OCI-LY7 (cell line): ENCODE results near the gene MARK3. TPM values are rescaled to one million over a fixed set of nuclear protein-coding genes. Genes with fewer than 3 reads are reported as not detected.
"Not testable (repeated sequence)": the region's sequence is repeated elsewhere in the genome, so short reads cannot be mapped to it uniquely, and the experiment has no call there.

ENCODE experiments used
- BruUV-seq: library from RNA; stranded (reverse); fragments of 400-500 nt; replicated peaks from 2 replicates; lab custom pipeline; 2021; lab: Mats Ljungman, UMichigan
- CTCF ChIA-PET: fragments of 300-600 bp; sonication (Branson Sonifier 250); formaldehyde crosslinking; loops from one replicate; lab custom pipeline; 2022; ENCODE audit warnings: antibody characterized with exemption; ENCODE audit not compliant: unreplicated experiment; lab: Charles Lee
- POLR2A ChIA-PET: fragments of 300-600 bp; sonication (Branson Sonifier 250); formaldehyde crosslinking; loops from one replicate; lab custom pipeline; 2022; ENCODE audit warnings: antibody characterized with exemption; lab: Charles Lee
- DNase-seq: peaks from one replicate; pipeline ENCODE4 v3.0.0-alpha.2; 2015; ENCODE audit warnings: low spot score
- H2AFZ ChIP-seq: fragments of 200-600 bp; sonication (generic), shearing (Covaris generic); 2 replicates; pipeline ENCODE4 v1.6.1; 2014; ENCODE audit warnings: mild to moderate bottlenecking, antibody characterized with exemption, low read length, moderate library complexity
- H3K27ac ChIP-seq: fragments of 200-600 bp; sonication (generic); 2 replicates; pipeline ENCODE4 v1.5.1; 2014; ENCODE audit warnings: mixed run types, low read depth, mild to moderate bottlenecking, moderate library complexity, low read length, inconsistent platforms; ENCODE audit not compliant: poor library complexity, severe bottlenecking
- H3K36me3 ChIP-seq: fragments of 200-600 bp; sonication (generic); 2 replicates; pipeline ENCODE4 v1.6.1; 2014; ENCODE audit warnings: mild to moderate bottlenecking, antibody characterized with exemption, low read length, moderate library complexity, mixed read lengths; ENCODE audit not compliant: insufficient read depth
- H3K4me1 ChIP-seq: fragments of 200-600 bp; sonication (generic); 2 replicates; pipeline ENCODE4 v1.5.1; 2014; ENCODE audit warnings: mild to moderate bottlenecking, low read length; ENCODE audit not compliant: insufficient read depth, poor library complexity, severe bottlenecking
- H3K4me2 ChIP-seq: fragments of 200-600 bp; sonication (generic); 2 replicates; pipeline ENCODE4 v1.6.1; 2014; ENCODE audit warnings: mild to moderate bottlenecking, low read length
- H3K4me3 ChIP-seq: fragments of 200-600 bp; sonication (generic); 2 replicates; pipeline ENCODE4 v1.5.1; 2014; ENCODE audit warnings: mild to moderate bottlenecking, low read depth, low read length; ENCODE audit not compliant: poor library complexity, severe bottlenecking
- H3K79me2 ChIP-seq: fragments of 200-600 bp; sonication (generic); 2 replicates; pipeline ENCODE4 v1.6.1; 2016; ENCODE audit warnings: low read depth, mild to moderate bottlenecking, low read length, moderate library complexity, mixed read lengths; ENCODE audit not compliant: insufficient read depth
- H3K9me2 ChIP-seq: fragments of 200-600 bp; sonication (generic); 2 replicates; pipeline ENCODE4 v1.6.1; 2016; ENCODE audit warnings: mild to moderate bottlenecking, low read length, mixed read lengths; ENCODE audit not compliant: insufficient read depth
- H3K9me3 ChIP-seq: fragments of 200-600 bp; sonication (generic); 2 replicates; pipeline ENCODE4 v1.6.1; 2014; ENCODE audit warnings: mild to moderate bottlenecking, mixed run types, low read length, mixed read lengths
- H4K20me1 ChIP-seq: fragments of 200-600 bp; sonication (generic); 2 replicates; pipeline ENCODE4 v1.6.1; 2014; ENCODE audit warnings: mild to moderate bottlenecking, antibody characterized with exemption, low read length, moderate library complexity, mixed read lengths; ENCODE audit not compliant: insufficient read depth
- EZH2phosphoT487 ChIP-seq: fragments of 200-600 bp; sonication (generic); IDR thresholded peaks from 2 replicates; pipeline ENCODE4 v1.6.1; 2018; ENCODE audit warnings: low read depth, borderline replicate concordance, mild to moderate bottlenecking, mixed run types, antibody characterized with exemption, low read length, moderate library complexity, mixed read lengths
- intact Hi-C: fragments of 100-400 bp; cut with micrococcal nuclease; formaldehyde crosslinking; loops from one replicate; pipeline ENCODE4 v1.10.0; 2022; ENCODE audit not compliant: unreplicated experiment
- total RNA-seq, 2 experiments: library from RNA; depleted of rRNA in 1 of 2; stranded (reverse); fragments of >200 nt in 1 of 2; shearing (Covaris generic) in 1 of 2; gene quantifications; 2 replicates each; pipeline ENCODE4 v1.2.3, GENCODE V29; 2014 to 2022
- TF ChIP-seq, protein P1 (sequence below): fragments of 200-600 bp; sonication (generic); conservative IDR thresholded peaks from 2 replicates; pipeline ENCODE4 v1.5.1; 2014; ENCODE audit warnings: mild to moderate bottlenecking, antibody characterized with exemption, low read length, moderate library complexity, mixed read lengths

The MARK3 gene
- total RNA-seq, 2 experiments from 2014 or later, result 70.8 to 83.6 TPM

DNA sequence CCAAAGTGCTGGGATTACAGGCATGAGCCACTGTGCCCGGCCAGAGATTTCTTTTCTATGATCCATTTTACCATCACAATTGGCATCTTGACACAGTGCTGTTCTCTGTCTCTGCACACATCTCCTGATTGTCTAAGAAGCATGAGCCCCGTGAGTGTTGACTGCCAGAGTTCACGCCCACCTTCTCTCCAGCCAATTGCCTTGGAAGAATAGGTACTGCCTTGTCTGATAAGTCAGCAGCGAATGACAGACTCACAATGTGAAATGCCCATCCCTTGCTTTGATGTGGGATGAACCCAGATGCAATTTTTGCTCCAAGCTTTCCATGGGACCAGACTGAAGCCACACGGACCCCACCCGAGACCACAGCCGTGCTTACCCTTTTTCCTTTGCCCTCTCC, 31.9 kb upstream of the MARK3 start:
- BruUV-seq, result no TSS peak
- CTCF ChIA-PET, result no interaction called here
- no peak for DNase-seq

DNA sequence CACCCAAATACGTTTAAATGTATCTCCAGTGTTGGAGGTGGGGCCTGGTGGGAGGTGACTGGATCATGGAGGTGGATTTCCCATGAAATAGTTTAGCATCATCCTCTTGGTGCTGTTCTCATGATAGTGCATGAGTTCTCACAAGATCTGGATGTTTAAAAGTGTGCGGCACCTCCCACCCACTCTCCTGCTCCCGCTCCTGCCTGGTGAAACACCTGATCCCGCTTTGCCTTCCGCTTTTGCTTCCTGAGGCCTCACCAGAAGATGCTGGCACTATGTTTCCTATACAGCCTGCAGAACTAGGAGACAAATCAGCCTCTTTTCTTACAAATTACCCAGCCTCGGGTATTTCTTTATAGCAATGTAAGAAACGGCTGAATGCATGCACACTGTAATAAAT, 31.1 kb upstream of the MARK3 start:
- H3K79me2 ChIP-seq, result no peaks in the 10 kb centered on the region
- intact Hi-C loops, result no loop called here
- H3K4me3 ChIP-seq, result no peak overlapping the region
- no peaks in the 10 kb centered on the region for H3K9me2 ChIP-seq
- ChIA-PET POLR2A (interaction anchor here (0.9 kb wide), 1 partner anchor 63 kb away, joined by 3 read pairs; no protein-coding TSS in a partner anchor), CTCF (no interaction called here)
- H3K4me2 ChIP-seq, result no peak overlapping the region
- DNase-seq, result no peak
- no peak overlapping the region for H3K27ac ChIP-seq
- peaks cover 29% of the 10 kb centered on the region for H3K4me1 ChIP-seq
- H3K36me3 ChIP-seq, result no peaks in the 10 kb centered on the region
- no peak overlapping the region for H2AFZ ChIP-seq
- H3K9me3 ChIP-seq, result no peaks in the 10 kb centered on the region
- H4K20me1 ChIP-seq, result no peaks in the 10 kb centered on the region
- TF ChIP-seq EZH2phosphoT487, result no peak
- TF ChIP-seq, protein P1, sequence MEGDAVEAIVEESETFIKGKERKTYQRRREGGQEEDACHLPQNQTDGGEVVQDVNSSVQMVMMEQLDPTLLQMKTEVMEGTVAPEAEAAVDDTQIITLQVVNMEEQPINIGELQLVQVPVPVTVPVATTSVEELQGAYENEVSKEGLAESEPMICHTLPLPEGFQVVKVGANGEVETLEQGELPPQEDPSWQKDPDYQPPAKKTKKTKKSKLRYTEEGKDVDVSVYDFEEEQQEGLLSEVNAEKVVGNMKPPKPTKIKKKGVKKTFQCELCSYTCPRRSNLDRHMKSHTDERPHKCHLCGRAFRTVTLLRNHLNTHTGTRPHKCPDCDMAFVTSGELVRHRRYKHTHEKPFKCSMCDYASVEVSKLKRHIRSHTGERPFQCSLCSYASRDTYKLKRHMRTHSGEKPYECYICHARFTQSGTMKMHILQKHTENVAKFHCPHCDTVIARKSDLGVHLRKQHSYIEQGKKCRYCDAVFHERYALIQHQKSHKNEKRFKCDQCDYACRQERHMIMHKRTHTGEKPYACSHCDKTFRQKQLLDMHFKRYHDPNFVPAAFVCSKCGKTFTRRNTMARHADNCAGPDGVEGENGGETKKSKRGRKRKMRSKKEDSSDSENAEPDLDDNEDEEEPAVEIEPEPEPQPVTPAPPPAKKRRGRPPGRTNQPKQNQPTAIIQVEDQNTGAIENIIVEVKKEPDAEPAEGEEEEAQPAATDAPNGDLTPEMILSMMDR, result no peak
- BruUV-seq, result no TSS peak

More for the DNA sequence above, 31.9 kb upstream of the MARK3 start:
- Histone ChIP-seq H3K4me1 (peaks cover 22% of the 10 kb centered on the region), H3K79me2 (no peaks in the 10 kb centered on the region), H2AFZ (no peak overlapping the region), H3K4me3 (no peak overlapping the region), H3K9me3 (no peaks in the 10 kb centered on the region), H3K9me2 (no peaks in the 10 kb centered on the region), H3K27ac (no peak overlapping the region), H3K36me3 (no peaks in the 10 kb centered on the region), H3K4me2 (no peak overlapping the region), H4K20me1 (no peaks in the 10 kb centered on the region)
- TF ChIP-seq, protein P1, result no peak
- TF ChIP-seq EZH2phosphoT487, result no peak
- intact Hi-C loops, result no loop called here
- POLR2A ChIA-PET, result no interaction called here

GRCh38 chr14:103356024-103356682, 29.1 kb upstream of the MARK3 start:
- Histone ChIP-seq H3K4me1 (peaks cover 31% of the 10 kb centered on the region), H2AFZ (peak overlapping the region; percentile 67; the same call in 1 of the 2 replicates), H4K20me1 (no peaks in the 10 kb centered on the region), H3K79me2 (no peaks in the 10 kb centered on the region), H3K4me3 (no peak overlapping the region), H3K36me3 (no peaks in the 10 kb centered on the region), H3K9me3 (peaks cover 1% of the 10 kb centered on the region; the same call in 1 of the 2 replicates), H3K27ac (no peak overlapping the region), H3K9me2 (no peaks in the 10 kb centered on the region), H3K4me2 (peak overlapping the region; percentile 40; the same call in 1 of the 2 replicates)
- ChIA-PET POLR2A (no interaction called here), CTCF (no interaction called here)
- TF ChIP-seq EZH2phosphoT487, result no peak
- TF ChIP-seq, protein P1, result no peak
- no TSS peak for BruUV-seq
- DNase-seq, result no peak
- intact Hi-C loops, result no loop called here

DNA sequence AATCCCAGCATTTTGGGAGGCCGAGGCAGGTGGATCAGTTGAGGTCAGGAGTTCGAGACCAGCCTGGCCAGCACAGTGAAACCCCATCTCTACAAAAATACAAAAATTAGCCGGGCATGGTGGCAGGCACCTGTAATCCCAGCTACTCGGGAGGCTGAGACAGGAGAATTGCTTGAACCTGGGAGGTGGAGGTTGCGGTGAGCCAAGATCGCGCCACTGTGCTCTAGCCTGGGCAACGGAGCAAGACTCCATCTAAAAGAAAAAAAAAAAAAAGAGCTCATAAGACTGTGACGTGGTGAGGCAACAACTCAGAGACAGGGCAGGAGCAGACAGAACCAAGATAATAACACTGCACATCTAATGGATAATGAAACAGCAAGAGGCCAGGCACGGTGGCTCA, 27.7 kb upstream of the MARK3 start:
- H4K20me1 ChIP-seq, H3K4me2 ChIP-seq, H3K36me3 ChIP-seq, intact Hi-C loops, H3K27ac ChIP-seq, H3K79me2 ChIP-seq, DNase-seq, H3K9me2 ChIP-seq, BruUV-seq, CTCF ChIA-PET, H3K4me3 ChIP-seq: not testable (repeated sequence)
- POLR2A ChIA-PET, result interaction anchor here (0.7 to 1.1 kb wide), 2 partner anchors 10 to 14 kb away, joined by 3 read pairs; no protein-coding TSS in a partner anchor
- H3K9me3 ChIP-seq, result peaks cover 14% of the 10 kb centered on the region
- H2AFZ ChIP-seq, result peak overlapping the region; percentile 67; the same call in 1 of the 2 replicates
- H3K4me1 ChIP-seq, result peaks cover 31% of the 10 kb centered on the region
